GM23338 (cell line): ENCODE measurements around the gene PPP1R36. TPM values are rescaled to one million over a fixed set of nuclear protein-coding genes. Genes with fewer than 3 reads are reported as not detected.

Experiments used
- ATAC-seq: fragments of 200-7000 bp; cut with Tn5 transposase; 3 replicates; pipeline ENCODE4 v1.9.1; 2020
- DNase-seq: peaks from one replicate; pipeline ENCODE4 v3.0.0-alpha.2; 2015; ENCODE audit warnings: low spot score
- H2AFZ ChIP-seq: fragments of 200-600 bp; sonication (generic); 2 replicates; pipeline ENCODE4 v1.8.0; 2016; ENCODE audit warnings: antibody characterized with exemption, mild to moderate bottlenecking, moderate library complexity
- H3F3A ChIP-seq: fragments of 200-600 bp; sonication (generic); replicated peaks from 2 replicates; pipeline ENCODE4 v1.8.0; 2017; ENCODE audit warnings: antibody characterized with exemption, mixed run types, low read depth
- H3K27ac ChIP-seq: fragments of 200-600 bp; sonication (generic); 2 replicates; pipeline ENCODE4 v1.6.1; 2016; ENCODE audit warnings: low read depth
- H3K27me3 ChIP-seq: fragments of 200-600 bp; sonication (generic); 2 replicates; pipeline ENCODE4 v1.8.0; 2016; ENCODE audit warnings: mild to moderate bottlenecking, mixed run types, moderate library complexity; ENCODE audit not compliant: insufficient read depth
- H3K36me3 ChIP-seq: fragments of 200-600 bp; sonication (generic); 2 replicates; pipeline ENCODE4 v1.8.0; 2016; ENCODE audit warnings: mild to moderate bottlenecking; ENCODE audit not compliant: insufficient read depth
- H3K4me1 ChIP-seq: fragments of 200-600 bp; sonication (generic); 2 replicates; pipeline ENCODE4 v1.8.0; 2016; ENCODE audit warnings: mild to moderate bottlenecking, moderate library complexity; ENCODE audit not compliant: insufficient read depth
- H3K4me2 ChIP-seq: fragments of 200-600 bp; sonication (generic); 2 replicates; pipeline ENCODE4 v1.7.1; 2017; ENCODE audit warnings: mixed run types
- H3K4me3 ChIP-seq: fragments of 200-600 bp; sonication (generic); 2 replicates; pipeline ENCODE4 v1.6.1; 2016; ENCODE audit warnings: mixed run types
- H3K79me2 ChIP-seq: fragments of 200-600 bp; sonication (generic); replicated peaks from 2 replicates; pipeline ENCODE4 v1.8.0; 2017; ENCODE audit warnings: mild to moderate bottlenecking; ENCODE audit not compliant: insufficient read depth
- H3K9me2 ChIP-seq: fragments of 200-600 bp; sonication (generic); 2 replicates; pipeline ENCODE4 v1.8.0; 2017; ENCODE audit not compliant: insufficient read depth
- H4K20me1 ChIP-seq: fragments of 200-600 bp; sonication (generic); replicated peaks from 2 replicates; pipeline ENCODE4 v1.8.0; 2017; ENCODE audit warnings: mild to moderate bottlenecking; ENCODE audit not compliant: insufficient read depth
- H3K27ac Mint-ChIP-seq: 2 replicates; pipeline ENCODE4 v1.8.0; 2020; ENCODE audit warnings: inconsistent platforms, mild to moderate bottlenecking, moderate library complexity, mixed read lengths
- H3K27me3 Mint-ChIP-seq: 3 replicates; pipeline ENCODE4 v1.8.0; 2022; ENCODE audit warnings: low read depth, mild to moderate bottlenecking, moderate library complexity, mixed read lengths, inconsistent platforms; ENCODE audit not compliant: insufficient read depth, poor library complexity
- H3K36me3 Mint-ChIP-seq: 3 replicates; pipeline ENCODE4 v1.8.0; 2021; ENCODE audit warnings: low read depth, mild to moderate bottlenecking, inconsistent platforms, moderate library complexity, mixed read lengths
- H3K4me1 Mint-ChIP-seq: 3 replicates; pipeline ENCODE4 v1.8.0; 2020; ENCODE audit warnings: mild to moderate bottlenecking, inconsistent platforms, mixed read lengths
- H3K4me3 Mint-ChIP-seq: 3 replicates; pipeline ENCODE4 v1.8.0; 2021; ENCODE audit warnings: moderate library complexity, mild to moderate bottlenecking, inconsistent platforms, mixed read lengths
- H3K9me3 Mint-ChIP-seq: 3 replicates; pipeline ENCODE4 v1.8.0; 2020; ENCODE audit warnings: moderate library complexity, mild to moderate bottlenecking, inconsistent platforms, mixed read lengths
- CREB1 ChIP-seq: fragments of 250-450 bp; sonication (Bioruptor Pico); IDR thresholded peaks from 2 replicates; pipeline ENCODE4 v1.5.0; 2020; ENCODE audit warnings: low read depth, mild to moderate bottlenecking, moderate library complexity
- ETS1 ChIP-seq: IDR thresholded peaks from 2 replicates; pipeline ENCODE4 v1.6.1; 2016; ENCODE audit warnings: antibody characterized with exemption
- EZH2 ChIP-seq: fragments of 200-600 bp; sonication (generic); IDR thresholded peaks from one replicate; pipeline ENCODE4 v1.8.0; 2017; ENCODE audit warnings: antibody characterized with exemption, mild to moderate bottlenecking, low read depth; ENCODE audit not compliant: unreplicated experiment
- JUNB ChIP-seq: IDR thresholded peaks from one replicate; pipeline ENCODE4 v1.6.1; 2016; ENCODE audit warnings: antibody characterized with exemption; ENCODE audit not compliant: unreplicated experiment
- REST ChIP-seq: IDR thresholded peaks from one replicate; pipeline ENCODE4 v1.6.1; 2018; ENCODE audit warnings: antibody characterized with exemption; ENCODE audit not compliant: unreplicated experiment
- STAT1 ChIP-seq: IDR thresholded peaks from one replicate; pipeline ENCODE4 v1.6.1; 2016; ENCODE audit warnings: antibody characterized with exemption; ENCODE audit not compliant: unreplicated experiment
- ZNF331 ChIP-seq: fragments of 250-450 bp; sonication (Bioruptor Pico); IDR thresholded peaks from 2 replicates; pipeline ENCODE4 v1.5.0; 2020; ENCODE audit warnings: low read depth, mild to moderate bottlenecking, moderate library complexity
- ZNF462 ChIP-seq: fragments of 250-450 bp; sonication (Bioruptor Pico); IDR thresholded peaks from 2 replicates; pipeline ENCODE4 v1.5.0; 2020; ENCODE audit warnings: mild to moderate bottlenecking, moderate library complexity
- polyA plus RNA-seq: library from polyadenylated mRNA; unstranded; fragments of >200 nt; fragmentation: Nextera tagmentation; extraction: Ambion mirVana; gene quantifications from 2 replicates; pipeline ENCODE4 v1.2.1, GENCODE V29; 2016
- total RNA-seq: library from RNA; depleted of rRNA; stranded (reverse); fragments of >200 nt; shearing (Covaris generic); gene quantifications from 2 replicates; pipeline ENCODE4 v1.2.3, GENCODE V29; 2014

PPP1R36 gene
- total and polyA plus RNA-seq, 2 experiments from 2014 or later: 0.42 to 1.4 TPM

GRCh38 chr14:64573109-64573508 lies 23.3 kb downstream of the PPP1R36 start:
- Histone ChIP-seq H3K4me2 (peak overlapping the region; percentile 16), H3K4me1 (0 out of 2 replicates have a peak, but pooled peaks cover 6% of the 10 kb centered on the region), H3K27ac (peak overlapping the region; percentile 67; the same call in 1 of the 2 replicates), H3K27me3 (no peaks in the 10 kb centered on the region), H3K9me2 (no peaks in the 10 kb centered on the region), H4K20me1 (no peaks in the 10 kb centered on the region), H2AFZ (no peak overlapping the region), H3K4me3 (no peak overlapping the region), H3F3A (no peaks in the 10 kb centered on the region), H3K36me3 (no peaks in the 10 kb centered on the region), H3K79me2 (no peaks in the 10 kb centered on the region)
- Mint-ChIP-seq H3K27me3 (peaks cover 5% of the 10 kb centered on the region), H3K27ac (peak overlapping the region; percentile 86), H3K4me3 (no peak overlapping the region), H3K36me3 (no peaks in the 10 kb centered on the region), H3K4me1 (peaks cover 19% of the 10 kb centered on the region), H3K9me3 (no peaks in the 10 kb centered on the region)
- peak; percentile 78 for DNase-seq
- peak; percentile 85 for ATAC-seq
- peak; percentile 42; the same call in 1 of the 2 replicates for TF ChIP-seq ZNF462 (CRISPR knock-in tag)
- TF ChIP-seq STAT1: no peak

GRCh38 chr14:64574371-64575107 lies 24.8 kb downstream of the PPP1R36 start:
- no peak overlapping the region for H2AFZ ChIP-seq
- no peak for DNase-seq
- TF ChIP-seq JUNB: no peak
- TF ChIP-seq ZNF331: no peak
- TF ChIP-seq CREB1: no peak
- no peak for TF ChIP-seq EZH2
- no peak for TF ChIP-seq REST
- TF ChIP-seq ETS1: no peak

More at GRCh38 chr14:64574371-64575107, 24.8 kb downstream of the PPP1R36 start:
- H3K27ac ChIP-seq: no peak overlapping the region
- H4K20me1 ChIP-seq: no peaks in the 10 kb centered on the region
- Mint-ChIP-seq H3K9me3 (no peaks in the 10 kb centered on the region), H3K36me3 (no peaks in the 10 kb centered on the region), H3K4me3 (no peak overlapping the region), H3K27ac (no peak overlapping the region), H3K4me1 (peaks cover 20% of the 10 kb centered on the region), H3K27me3 (peaks cover 5% of the 10 kb centered on the region)
- H3K4me1 ChIP-seq: 0 out of 2 replicates have a peak, but pooled peaks cover 6% of the 10 kb centered on the region
- H3K4me3 ChIP-seq: no peak overlapping the region
- no peaks in the 10 kb centered on the region for H3F3A ChIP-seq
- no peaks in the 10 kb centered on the region for H3K36me3 ChIP-seq
- H3K4me2 ChIP-seq: no peak overlapping the region
- H3K9me2 ChIP-seq: no peaks in the 10 kb centered on the region
- no peaks in the 10 kb centered on the region for H3K79me2 ChIP-seq
- no peaks in the 10 kb centered on the region for H3K27me3 ChIP-seq
- ATAC-seq: no peak
